AG09319 (cell line): ENCODE results near the gene UBR7.
"Not testable (repeated sequence)": the region's sequence is repeated elsewhere in the genome, so short reads cannot be mapped to it uniquely, and the experiment has no call there.

Experiments
- DNase-seq: peaks from one replicate; pipeline ENCODE4 v3.0.0-alpha.2; 2010; ENCODE audit warnings: low read depth; ENCODE audit errors: extremely low read depth
- TF ChIP-seq, protein P1 (sequence below): IDR thresholded peaks from 2 replicates; pipeline ENCODE4 v1.5.1; 2011; ENCODE audit warnings: low read depth, mild to moderate bottlenecking, inconsistent platforms, low read length, moderate library complexity

UBR7 gene

DNA sequence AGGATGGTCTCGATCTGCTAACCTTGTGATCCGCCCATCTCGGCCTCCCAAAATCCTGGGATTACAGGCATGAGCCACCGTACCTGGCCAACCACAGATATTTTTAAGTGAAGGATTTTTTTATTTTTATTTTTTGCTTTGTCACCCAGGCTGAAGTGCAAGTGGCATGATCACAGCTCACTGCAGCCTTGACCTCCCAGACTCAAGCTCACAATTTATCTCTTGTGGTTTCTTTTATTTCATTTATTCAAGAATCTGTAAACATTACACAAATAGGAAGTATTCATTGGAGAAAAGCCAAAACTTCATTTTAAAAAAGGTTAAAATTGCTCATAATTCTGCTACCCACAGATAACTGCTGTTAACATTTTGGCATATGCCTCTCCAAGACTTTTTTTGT is 35.7 kb upstream of the UBR7 start:
- DNase-seq, result no peak
- TF ChIP-seq, protein P1, sequence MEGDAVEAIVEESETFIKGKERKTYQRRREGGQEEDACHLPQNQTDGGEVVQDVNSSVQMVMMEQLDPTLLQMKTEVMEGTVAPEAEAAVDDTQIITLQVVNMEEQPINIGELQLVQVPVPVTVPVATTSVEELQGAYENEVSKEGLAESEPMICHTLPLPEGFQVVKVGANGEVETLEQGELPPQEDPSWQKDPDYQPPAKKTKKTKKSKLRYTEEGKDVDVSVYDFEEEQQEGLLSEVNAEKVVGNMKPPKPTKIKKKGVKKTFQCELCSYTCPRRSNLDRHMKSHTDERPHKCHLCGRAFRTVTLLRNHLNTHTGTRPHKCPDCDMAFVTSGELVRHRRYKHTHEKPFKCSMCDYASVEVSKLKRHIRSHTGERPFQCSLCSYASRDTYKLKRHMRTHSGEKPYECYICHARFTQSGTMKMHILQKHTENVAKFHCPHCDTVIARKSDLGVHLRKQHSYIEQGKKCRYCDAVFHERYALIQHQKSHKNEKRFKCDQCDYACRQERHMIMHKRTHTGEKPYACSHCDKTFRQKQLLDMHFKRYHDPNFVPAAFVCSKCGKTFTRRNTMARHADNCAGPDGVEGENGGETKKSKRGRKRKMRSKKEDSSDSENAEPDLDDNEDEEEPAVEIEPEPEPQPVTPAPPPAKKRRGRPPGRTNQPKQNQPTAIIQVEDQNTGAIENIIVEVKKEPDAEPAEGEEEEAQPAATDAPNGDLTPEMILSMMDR, result no peak

- TF ChIP-seq, protein P1, result no peak
- no peak for DNase-seq
Measured at GRCh38 chr14:93173943-93174395, 33.1 kb upstream of the UBR7 start.

DNA sequence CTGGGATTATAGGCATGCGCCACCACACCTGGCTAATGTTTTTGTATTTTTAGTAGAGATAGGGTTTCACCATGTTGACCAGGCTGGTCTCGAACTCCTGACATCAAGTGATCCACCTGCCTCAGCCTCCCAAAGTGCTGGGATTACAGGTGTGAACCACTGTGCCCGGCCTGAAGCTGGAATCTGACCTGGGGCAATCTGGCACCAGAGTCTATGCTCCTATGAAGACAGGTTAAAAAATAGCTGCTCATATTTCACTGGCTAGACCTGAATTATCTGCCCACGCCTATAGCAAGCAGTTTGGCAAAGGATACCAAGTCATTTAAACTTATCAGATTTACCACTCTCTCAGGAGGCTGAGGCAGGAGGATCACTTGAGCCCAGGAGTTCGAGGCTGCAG is 32.3 kb upstream of the UBR7 start:
- not testable (repeated sequence) for DNase-seq

- TF ChIP-seq, protein P1, result no peak
- DNase-seq, result no peak
Measured at GRCh38 chr14:93175492-93175891, 31.6 kb upstream of the UBR7 start.

GRCh38 chr14:93183596-93184317 is 23.3 kb upstream of the UBR7 start:
- no peak for DNase-seq
- TF ChIP-seq, protein P1, result no peak

- TF ChIP-seq, protein P1, result no peak; the same call in 1 of the 2 replicates
- DNase-seq, result peak; percentile 44
Measured at GRCh38 chr14:93184391-93185348, 22.4 kb upstream of the UBR7 start, which contains the start of the genes LYSET and MOAP1. Gene LYSET, plus strand, starts transcription at chr14:93185317. Its CDS starts 89 bp downstream, at chr14:93185406. Gene MOAP1, minus strand, starts transcription at chr14:93184897. Its CDS starts 655 bp downstream, at chr14:93184242.

DNA sequence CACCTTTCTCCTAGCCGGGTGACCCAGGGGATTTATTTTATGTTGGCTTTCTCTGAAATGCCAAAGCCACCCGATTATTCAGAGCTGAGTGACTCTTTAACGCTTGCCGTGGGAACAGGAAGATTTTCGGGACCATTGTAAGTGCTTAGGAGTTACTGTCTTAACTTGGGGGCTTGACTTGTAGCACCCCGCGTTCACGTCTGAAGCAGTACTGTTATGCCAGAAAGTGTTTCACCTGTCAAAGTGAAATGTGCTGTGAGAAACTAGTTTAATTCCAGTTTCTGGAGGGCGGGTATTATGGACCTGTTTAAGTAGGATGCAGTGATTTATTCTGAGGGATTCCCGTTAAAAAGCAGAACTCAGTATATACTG is 21.7 kb upstream of the UBR7 start:
- TF ChIP-seq, protein P1, result no peak
- no peak for DNase-seq
